Measurements from ENCODE around the gene TUBA1C. TPM values are rescaled to one million over a fixed set of nuclear protein-coding genes. Genes with fewer than 3 reads are reported as not detected.
"Not testable (repeated sequence)": the region's sequence is repeated elsewhere in the genome, so short reads cannot be mapped to it uniquely, and the experiment has no call there.

Gene TUBA1C
- total and polyA plus RNA-seq, 9 of the 15 experiments (the other 6 are each of a cell fraction or from before 2014, with no cell fraction given), result 755 to 3,012 (median 914) TPM

DNA sequence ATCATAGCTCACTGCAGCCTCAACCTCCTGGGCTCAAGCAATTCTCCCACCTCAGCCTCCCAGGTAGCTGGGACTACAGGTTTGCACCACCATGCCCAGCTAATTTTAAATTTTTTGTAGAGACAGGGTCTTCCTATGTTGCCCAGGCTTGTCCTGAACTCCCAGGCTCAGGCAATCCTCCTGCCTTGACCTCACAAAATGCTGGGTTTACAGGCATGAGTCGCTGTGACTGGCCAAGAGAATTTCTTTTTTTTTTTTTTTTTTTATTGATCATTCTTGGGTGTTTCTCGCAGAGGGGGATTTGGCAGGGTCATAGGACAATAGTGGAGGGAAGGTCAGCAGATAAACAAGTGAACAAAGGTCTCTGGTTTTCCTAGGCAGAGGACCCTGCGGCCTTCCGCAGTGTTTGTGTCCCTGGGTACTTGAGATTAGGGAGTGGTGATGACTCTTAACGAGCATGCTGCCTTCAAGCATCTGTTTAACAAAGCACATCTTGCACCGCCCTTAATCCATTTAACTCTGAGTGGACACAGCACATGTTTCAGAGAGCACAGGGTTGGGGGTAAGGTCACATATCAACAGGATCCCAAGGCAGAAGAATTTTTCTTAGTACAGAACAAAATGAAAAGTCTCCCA, 18.0 kb downstream of the TUBA1C start:
- H3K27me3 ChIP-seq (ENCODE audit: control insufficient read depth in 2 of 2, insufficient read depth in 2 of 2, low read length in 2 of 2); intact Hi-C loops (cut with micrococcal nuclease); FAIRE-seq; DNase-seq (ENCODE audit: extremely low read depth in 1 of 4, low spot score in 3 of 4); H3K27ac ChIP-seq (ENCODE audit: extremely low read depth, low read depth, low read length); in situ Hi-C loops (cut with MboI); H3K36me3 ChIP-seq (ENCODE audit: control insufficient read depth, insufficient read depth, low read length); H4K20me1 ChIP-seq (replicated peaks; ENCODE audit: control insufficient read depth, insufficient read depth, low read length); H3K4me3 ChIP-seq; H3K9me3 ChIP-seq (replicated peaks; ENCODE audit: control insufficient read depth, insufficient read depth, low read depth, low read length); H3K79me2 ChIP-seq (ENCODE audit: control insufficient read depth, insufficient read depth, low read length); CTCF ChIA-PET (ENCODE audit: low intra/inter-chr PET ratio); BruUV-seq (replicated peaks); H3K4me2 ChIP-seq (ENCODE audit: insufficient read depth, low read length); H3K9me1 ChIP-seq (ENCODE audit: control insufficient read depth, insufficient read depth, low read length): not testable (repeated sequence)
- Histone ChIP-seq H3K4me1 (replicated peaks in 1 of 2; ENCODE audit: control insufficient read depth in 2 of 2, insufficient read depth in 2 of 2, low read length in 2 of 2) (peaks cover 7 to 13% of the 10 kb centered on the region in 2 experiments), H3K9ac (ENCODE audit: insufficient read depth in 1 of 2, low read depth in 2 of 2, low read length in 2 of 2) (peak overlapping the region in 1 of 2 experiments; percentile 2; a peak in 1 of 4 replicates), H2AFZ (ENCODE audit: low read depth, low read length) (peak overlapping the region; percentile 63)
- TF ChIP-seq CBFA2T3 (IDR thresholded peaks at IDR 0.05) (peak; percentile 65), SMARCA4 (IDR thresholded peaks at IDR 0.05) (0 out of 2 replicates have a peak, but pooled peaks have one; percentile 31), ARID1B (IDR thresholded peaks at IDR 0.05) (peak; percentile 17; the same call in 1 of the 2 replicates), DPF2 (IDR thresholded peaks at IDR 0.05) (peak; percentile 70; the same call in 1 of the 2 replicates), TAL1 (IDR thresholded peaks at IDR 0.05) (peak; percentile 11; the same call in 1 of the 2 replicates), CBFA2T2 (conservative IDR thresholded peaks at IDR 0.05) (peak; percentile 40)
- TF ChIP-seq, protein P1, sequence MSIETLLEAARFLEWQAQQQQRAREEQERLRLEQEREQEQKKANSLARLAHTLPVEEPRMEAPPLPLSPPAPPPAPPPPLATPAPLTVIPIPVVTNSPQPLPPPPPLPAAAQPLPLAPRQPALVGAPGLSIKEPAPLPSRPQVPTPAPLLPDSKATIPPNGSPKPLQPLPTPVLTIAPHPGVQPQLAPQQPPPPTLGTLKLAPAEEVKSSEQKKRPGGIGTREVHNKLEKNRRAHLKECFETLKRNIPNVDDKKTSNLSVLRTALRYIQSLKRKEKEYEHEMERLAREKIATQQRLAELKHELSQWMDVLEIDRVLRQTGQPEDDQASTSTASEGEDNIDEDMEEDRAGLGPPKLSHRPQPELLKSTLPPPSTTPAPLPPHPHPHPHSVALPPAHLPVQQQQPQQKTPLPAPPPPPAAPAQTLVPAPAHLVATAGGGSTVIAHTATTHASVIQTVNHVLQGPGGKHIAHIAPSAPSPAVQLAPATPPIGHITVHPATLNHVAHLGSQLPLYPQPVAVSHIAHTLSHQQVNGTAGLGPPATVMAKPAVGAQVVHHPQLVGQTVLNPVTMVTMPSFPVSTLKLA (conservative IDR thresholded peaks at IDR 0.05), result peak; percentile 35 to 57; a peak in 3 of 4 replicates
- TF ChIP-seq, protein P2, sequence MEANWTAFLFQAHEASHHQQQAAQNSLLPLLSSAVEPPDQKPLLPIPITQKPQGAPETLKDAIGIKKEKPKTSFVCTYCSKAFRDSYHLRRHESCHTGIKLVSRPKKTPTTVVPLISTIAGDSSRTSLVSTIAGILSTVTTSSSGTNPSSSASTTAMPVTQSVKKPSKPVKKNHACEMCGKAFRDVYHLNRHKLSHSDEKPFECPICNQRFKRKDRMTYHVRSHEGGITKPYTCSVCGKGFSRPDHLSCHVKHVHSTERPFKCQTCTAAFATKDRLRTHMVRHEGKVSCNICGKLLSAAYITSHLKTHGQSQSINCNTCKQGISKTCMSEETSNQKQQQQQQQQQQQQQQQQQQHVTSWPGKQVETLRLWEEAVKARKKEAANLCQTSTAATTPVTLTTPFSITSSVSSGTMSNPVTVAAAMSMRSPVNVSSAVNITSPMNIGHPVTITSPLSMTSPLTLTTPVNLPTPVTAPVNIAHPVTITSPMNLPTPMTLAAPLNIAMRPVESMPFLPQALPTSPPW (CRISPR knock-in tag; IDR thresholded peaks at IDR 0.05), result 0 out of 2 replicates have a peak, but pooled peaks have one; percentile 17
- TF ChIP-seq, protein P3, sequence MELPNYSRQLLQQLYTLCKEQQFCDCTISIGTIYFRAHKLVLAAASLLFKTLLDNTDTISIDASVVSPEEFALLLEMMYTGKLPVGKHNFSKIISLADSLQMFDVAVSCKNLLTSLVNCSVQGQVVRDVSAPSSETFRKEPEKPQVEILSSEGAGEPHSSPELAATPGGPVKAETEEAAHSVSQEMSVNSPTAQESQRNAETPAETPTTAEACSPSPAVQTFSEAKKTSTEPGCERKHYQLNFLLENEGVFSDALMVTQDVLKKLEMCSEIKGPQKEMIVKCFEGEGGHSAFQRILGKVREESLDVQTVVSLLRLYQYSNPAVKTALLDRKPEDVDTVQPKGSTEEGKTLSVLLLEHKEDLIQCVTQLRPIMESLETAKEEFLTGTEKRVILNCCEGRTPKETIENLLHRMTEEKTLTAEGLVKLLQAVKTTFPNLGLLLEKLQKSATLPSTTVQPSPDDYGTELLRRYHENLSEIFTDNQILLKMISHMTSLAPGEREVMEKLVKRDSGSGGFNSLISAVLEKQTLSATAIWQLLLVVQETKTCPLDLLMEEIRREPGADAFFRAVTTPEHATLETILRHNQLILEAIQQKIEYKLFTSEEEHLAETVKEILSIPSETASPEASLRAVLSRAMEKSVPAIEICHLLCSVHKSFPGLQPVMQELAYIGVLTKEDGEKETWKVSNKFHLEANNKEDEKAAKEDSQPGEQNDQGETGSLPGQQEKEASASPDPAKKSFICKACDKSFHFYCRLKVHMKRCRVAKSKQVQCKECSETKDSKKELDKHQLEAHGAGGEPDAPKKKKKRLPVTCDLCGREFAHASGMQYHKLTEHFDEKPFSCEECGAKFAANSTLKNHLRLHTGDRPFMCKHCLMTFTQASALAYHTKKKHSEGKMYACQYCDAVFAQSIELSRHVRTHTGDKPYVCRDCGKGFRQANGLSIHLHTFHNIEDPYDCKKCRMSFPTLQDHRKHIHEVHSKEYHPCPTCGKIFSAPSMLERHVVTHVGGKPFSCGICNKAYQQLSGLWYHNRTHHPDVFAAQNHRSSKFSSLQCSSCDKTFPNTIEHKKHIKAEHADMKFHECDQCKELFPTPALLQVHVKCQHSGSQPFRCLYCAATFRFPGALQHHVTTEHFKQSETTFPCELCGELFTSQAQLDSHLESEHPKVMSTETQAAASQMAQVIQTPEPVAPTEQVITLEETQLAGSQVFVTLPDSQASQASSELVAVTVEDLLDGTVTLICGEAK (IDR thresholded peaks at IDR 0.05), result peak; percentile 35; the same call in 1 of the 2 replicates
- TF ChIP-seq, protein P3 (CRISPR knock-in tag; IDR thresholded peaks at IDR 0.05), result not testable (repeated sequence)
- no CpG with 5 or more reads among the region's 6 CpGs for WGBS (ENCODE audit: insufficient coverage, low coverage, missing lambda C conversion rate)
- POLR2A ChIA-PET, result interaction anchor here (0.9 to 4.7 kb wide), 6 partner anchors 8 to 17 kb away, joined by 3 to 34 read pairs (median 6); partner anchors contain the start of gene TUBA1C
- ATAC-seq, result peak; percentile 52

Data from K562 (cell line).